HCT116 (cell line): ENCODE results near the gene THOC1. TPM values are rescaled to one million over a fixed set of nuclear protein-coding genes. Genes with fewer than 3 reads are reported as not detected.

Experiments
- ATAC-seq: fragments of 200-7000 bp; cut with Tn5 transposase; 2 replicates; pipeline ENCODE4 v1.9.1; 2020; ENCODE audit warnings: mild to moderate bottlenecking, moderate library complexity
- BruUV-seq: library from RNA; stranded (reverse); fragments of 400-500 nt; replicated peaks from 2 replicates; lab custom pipeline; 2021; lab: Mats Ljungman, UMichigan
- CTCF ChIA-PET: fragments of 300-600 bp; sonication (Branson Sonifier 250); formaldehyde crosslinking; loops from one replicate; lab custom pipeline; 2021; ENCODE audit warnings: antibody characterized with exemption; lab: Charles Lee
- POLR2A ChIA-PET: fragments of 300-600, 350-600 bp; sonication (Branson Sonifier 250); formaldehyde crosslinking; loops from one replicate; lab custom pipeline; 2021; ENCODE audit warnings: antibody characterized with exemption; lab: Charles Lee
- RAD21 ChIA-PET, 2 experiments: fragments of 300-600 bp; sonication (Branson Sonifier 250); formaldehyde crosslinking; loops; one replicate each; lab custom pipeline; 2023; ENCODE audit warnings: low total read pairs in 2 of 2; ENCODE audit not compliant: uncharacterized antibody in 2 of 2, unreplicated experiment in 2 of 2, low non-redundant PET in 1 of 2; lab: Charles Lee
- DNase-seq: peaks from one replicate; pipeline ENCODE4 v3.0.0-alpha.2; 2010; ENCODE audit warnings: low read depth, low spot score
- H2AFZ ChIP-seq: fragments of 200-600 bp; shearing (Covaris generic), sonication (generic); 2 replicates; pipeline ENCODE4 v1.6.1; 2017; ENCODE audit warnings: low read depth, mixed run types, mixed read lengths, antibody characterized with exemption, low read length; ENCODE audit not compliant: poor library complexity, severe bottlenecking
- H3K27ac ChIP-seq: 2 replicates; pipeline ENCODE4 v1.5.1; 2012; ENCODE audit warnings: low read depth, low read length
- H3K27me3 ChIP-seq: fragments of 200-600 bp; sonication (generic); 2 replicates; pipeline ENCODE4 v1.6.1; 2016; ENCODE audit warnings: mixed run types, low read length, mixed read lengths; ENCODE audit not compliant: insufficient read depth
- H3K36me3 ChIP-seq, 2 experiments: fragments of 200-500 bp in 1 of 2; fragments of 200-600 bp in 1 of 2; sonication (Bioruptor generic) in 1 of 2; sonication (generic) in 1 of 2; 2 replicates each; pipeline versions ENCODE4 v1.5.1 to v1.6.1; 2014 to 2016; ENCODE audit warnings: low read length in 2 of 2, inconsistent platforms in 1 of 2, mixed read lengths in 1 of 2, mixed run types in 1 of 2; ENCODE audit not compliant: insufficient read depth in 2 of 2, control insufficient read depth in 1 of 2
- H3K4me1 ChIP-seq, 2 experiments: fragments of 200-600 bp in 1 of 2; sonication (generic) in 1 of 2; 2 replicates each; pipeline versions ENCODE4 v1.5.1 to v1.6.1; 2012 to 2017; ENCODE audit warnings: low read length in 2 of 2, inconsistent platforms in 1 of 2, mild to moderate bottlenecking in 1 of 2, mixed read lengths in 1 of 2, mixed run types in 1 of 2, moderate library complexity in 1 of 2; ENCODE audit not compliant: insufficient read depth in 2 of 2, control insufficient read depth in 1 of 2
- H3K4me2 ChIP-seq: fragments of 200-600 bp; sonication (generic); 2 replicates; pipeline ENCODE4 v1.6.1; 2017; ENCODE audit warnings: mixed run types, low read length, mixed read lengths
- H3K4me3 ChIP-seq, 2 experiments: fragments of 200-600 bp in 1 of 2; sonication (generic) in 1 of 2; replicated peaks in 1 of 2; 2 replicates each; pipeline ENCODE4 v1.5.1; 2011 to 2016; ENCODE audit warnings: low read length in 2 of 2, control low read depth in 1 of 2, low read depth in 1 of 2, mild to moderate bottlenecking in 1 of 2, mixed read lengths in 1 of 2, mixed run types in 1 of 2
- H3K79me2 ChIP-seq: fragments of 200-600 bp; sonication (generic); 2 replicates; pipeline ENCODE4 v1.6.1; 2017; ENCODE audit warnings: mild to moderate bottlenecking, mixed run types, low read length, moderate library complexity, mixed read lengths; ENCODE audit not compliant: insufficient read depth
- H3K9ac ChIP-seq: fragments of 200-600 bp; sonication (generic); 2 replicates; pipeline ENCODE4 v1.6.1; 2016; ENCODE audit warnings: low read length, mixed read lengths
- H3K9me2 ChIP-seq: fragments of 200-600 bp; sonication (generic), shearing (Covaris generic); 2 replicates; pipeline ENCODE4 v1.6.1; 2017; ENCODE audit warnings: mixed run types, mild to moderate bottlenecking, moderate library complexity; ENCODE audit not compliant: insufficient read depth
- H3K9me3 ChIP-seq, 2 experiments: fragments of 200-500 bp in 1 of 2; fragments of 200-600 bp in 1 of 2; sonication (Bioruptor generic) in 1 of 2; sonication (generic) in 1 of 2; 2 replicates each; pipeline ENCODE4 v1.6.1; 2014 to 2017; ENCODE audit warnings: low read length in 2 of 2, mixed read lengths in 2 of 2, inconsistent platforms in 1 of 2, low read depth in 1 of 2, mild to moderate bottlenecking in 1 of 2, mixed run types in 1 of 2, moderate library complexity in 1 of 2; ENCODE audit not compliant: control insufficient read depth in 1 of 2, insufficient read depth in 1 of 2
- H4K20me1 ChIP-seq: fragments of 200-600 bp; sonication (generic), shearing (Covaris generic); 2 replicates; pipeline ENCODE4 v1.6.1; 2017; ENCODE audit warnings: mixed run types, mild to moderate bottlenecking, moderate library complexity; ENCODE audit not compliant: insufficient read depth
- ELF1 ChIP-seq: IDR thresholded peaks from 2 replicates; pipeline ENCODE4 v1.6.1; 2012; ENCODE audit warnings: low read depth, borderline replicate concordance
- FOSL1 ChIP-seq: IDR thresholded peaks from 2 replicates; pipeline ENCODE4 v1.6.1; 2012; ENCODE audit warnings: low read depth
- JUND ChIP-seq: IDR thresholded peaks from 2 replicates; pipeline ENCODE4 v1.6.1; 2012
- POLR2A ChIP-seq: IDR thresholded peaks from 2 replicates; pipeline ENCODE4 v1.7.0; 2011; ENCODE audit warnings: borderline replicate concordance; ENCODE audit not compliant: insufficient read depth, insufficient read length; ENCODE audit errors: extremely low read depth
- RAD21 ChIP-seq: IDR thresholded peaks from 2 replicates; pipeline ENCODE4 v1.6.1; 2012; ENCODE audit warnings: low read depth, mild to moderate bottlenecking
- REST ChIP-seq: IDR thresholded peaks from 2 replicates; pipeline ENCODE4 v1.6.1; 2012; ENCODE audit warnings: low read depth
- SIN3A ChIP-seq: IDR thresholded peaks from 2 replicates; pipeline ENCODE4 v1.6.1; 2012; ENCODE audit warnings: low read depth
- SRF ChIP-seq: IDR thresholded peaks from 2 replicates; pipeline ENCODE4 v1.6.1; 2012; ENCODE audit warnings: low read depth
- YY1 ChIP-seq: IDR thresholded peaks from 2 replicates; pipeline ENCODE4 v1.6.1; 2011; ENCODE audit warnings: low read length, low read depth, moderate library complexity, mild to moderate bottlenecking; ENCODE audit not compliant: insufficient replicate concordance; ENCODE audit errors: extremely low read depth
- ZNF274 ChIP-seq: fragments of 200-500 bp; sonication (Bioruptor generic); IDR thresholded peaks from 2 replicates; pipeline ENCODE4 v1.6.1; 2014; ENCODE audit warnings: mild to moderate bottlenecking, low read depth, low read length, inconsistent platforms
- intact Hi-C: fragments of 100-400 bp; cut with micrococcal nuclease; formaldehyde crosslinking; loops from 2 replicates; pipeline ENCODE4 v1.10.0; 2022
- total RNA-seq: library from RNA; stranded (reverse); gene quantifications from one replicate; pipeline ENCODE4 v1.2.1, GENCODE V29; 2021; ENCODE audit not compliant: unreplicated experiment
- TF ChIP-seq, protein P1 (sequence below): IDR thresholded peaks from 2 replicates; pipeline ENCODE4 v1.6.1; 2012

The THOC1 gene
- total RNA-seq, 1 experiment from 2014 or later = 26.0 TPM

- no peaks in the 10 kb centered on the region for H3K9me2 ChIP-seq
- no peaks in the 10 kb centered on the region for H3K4me1 ChIP-seq
- H3K79me2 ChIP-seq = no peaks in the 10 kb centered on the region
- TF ChIP-seq SIN3A (no peak), POLR2A (no peak), JUND (no peak), ELF1 (no peak), REST (no peak), YY1 (no peak), ZNF274 (no peak)
- H3K36me3 ChIP-seq = no peaks in the 10 kb centered on the region
- no peak overlapping the region for H3K9ac ChIP-seq
- ChIA-PET RAD21 (no interaction called here), POLR2A (no interaction called here), CTCF (no interaction called here)
- no peaks in the 10 kb centered on the region for H3K9me3 ChIP-seq
- no peaks in the 10 kb centered on the region for H4K20me1 ChIP-seq
- no TSS peak for BruUV-seq
- ATAC-seq (no peak), DNase-seq (no peak)
- no peak overlapping the region for H3K27ac ChIP-seq
- H3K4me3 ChIP-seq = no peak overlapping the region
- H3K27me3 ChIP-seq = no peaks in the 10 kb centered on the region
- no peak overlapping the region for H2AFZ ChIP-seq
- no peak overlapping the region for H3K4me2 ChIP-seq
- intact Hi-C loops = no loop called here
These were observed 7.6 kb upstream of the THOC1 start for GRCh38 chr18:275486-275885.

DNA sequence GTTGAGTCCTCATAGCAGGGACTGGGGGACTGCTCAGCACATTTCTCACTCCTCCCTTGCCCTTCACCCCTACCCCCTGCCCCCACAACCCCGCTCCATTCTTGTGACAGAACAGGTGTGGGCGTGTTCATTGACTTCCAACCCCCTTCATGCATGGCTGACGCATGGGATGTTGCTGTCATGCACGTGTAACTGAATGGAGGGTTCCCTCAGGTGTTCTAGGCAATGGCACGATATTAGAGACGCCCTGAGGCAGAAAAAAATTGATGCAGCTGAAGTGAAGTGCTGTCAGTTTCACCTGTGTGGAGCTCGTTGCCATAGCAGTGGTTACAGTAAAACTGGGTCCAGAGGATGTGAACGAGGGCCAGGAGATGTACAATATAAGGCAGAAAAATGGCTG lies 6.5 kb upstream of the THOC1 start:
- intact Hi-C loops = no loop called here
- ATAC-seq (no peak), DNase-seq (no peak)
- Histone ChIP-seq H3K9me2 (no peaks in the 10 kb centered on the region), H2AFZ (no peak overlapping the region), H3K27ac (no peak overlapping the region), H3K79me2 (no peaks in the 10 kb centered on the region), H3K9me3 (no peaks in the 10 kb centered on the region), H3K27me3 (no peaks in the 10 kb centered on the region), H3K9ac (no peak overlapping the region), H4K20me1 (no peaks in the 10 kb centered on the region), H3K4me1 (no peaks in the 10 kb centered on the region), H3K4me3 (no peak overlapping the region), H3K4me2 (no peak overlapping the region), H3K36me3 (no peaks in the 10 kb centered on the region)
- TF ChIP-seq, protein P1, sequence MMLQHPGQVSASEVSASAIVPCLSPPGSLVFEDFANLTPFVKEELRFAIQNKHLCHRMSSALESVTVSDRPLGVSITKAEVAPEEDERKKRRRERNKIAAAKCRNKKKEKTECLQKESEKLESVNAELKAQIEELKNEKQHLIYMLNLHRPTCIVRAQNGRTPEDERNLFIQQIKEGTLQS = no peak
- no peak for TF ChIP-seq FOSL1
- no peak for TF ChIP-seq SRF
- TF ChIP-seq RAD21 = no peak
- RAD21 ChIA-PET = no interaction called here
- POLR2A ChIA-PET = no interaction called here
- no TSS peak for BruUV-seq
- CTCF ChIA-PET = no interaction called here
